Measurements from ENCODE around the gene STX8.

STX8 gene

DNA sequence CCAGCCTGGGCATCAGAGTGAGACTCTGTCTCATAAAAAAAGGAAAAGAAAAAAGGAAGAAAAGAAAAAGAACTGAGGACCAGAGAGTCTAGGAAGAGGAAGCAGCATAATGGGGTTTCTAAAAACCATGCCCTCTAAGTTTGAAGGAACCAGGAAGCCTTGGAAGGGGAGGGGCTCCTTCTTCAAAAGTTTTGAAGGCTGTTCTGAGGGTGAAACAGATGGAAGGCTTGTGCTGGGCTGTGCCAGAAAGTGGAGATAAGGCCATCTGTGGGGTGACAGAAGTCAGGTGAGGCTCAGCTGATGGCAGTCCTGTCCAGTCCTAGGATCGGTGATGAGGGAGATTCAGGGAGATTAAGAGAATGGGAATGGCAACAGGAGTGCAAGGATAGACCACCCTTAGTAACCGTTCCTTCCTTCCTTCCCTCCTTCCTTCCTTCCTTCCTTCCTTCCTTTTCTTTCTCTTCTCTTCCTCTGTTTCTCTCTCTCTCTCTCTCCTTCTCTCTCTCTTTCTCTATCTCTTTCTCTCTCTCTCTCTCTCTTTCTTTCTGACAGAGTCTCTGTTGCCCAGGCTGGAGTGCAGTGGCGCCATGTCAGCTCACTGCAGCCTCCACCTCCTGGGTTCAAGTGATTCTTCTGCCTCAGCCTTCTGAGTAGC lies 371.7 kb downstream of the STX8 start:
- DNase-seq = peak; percentile 55

DNA sequence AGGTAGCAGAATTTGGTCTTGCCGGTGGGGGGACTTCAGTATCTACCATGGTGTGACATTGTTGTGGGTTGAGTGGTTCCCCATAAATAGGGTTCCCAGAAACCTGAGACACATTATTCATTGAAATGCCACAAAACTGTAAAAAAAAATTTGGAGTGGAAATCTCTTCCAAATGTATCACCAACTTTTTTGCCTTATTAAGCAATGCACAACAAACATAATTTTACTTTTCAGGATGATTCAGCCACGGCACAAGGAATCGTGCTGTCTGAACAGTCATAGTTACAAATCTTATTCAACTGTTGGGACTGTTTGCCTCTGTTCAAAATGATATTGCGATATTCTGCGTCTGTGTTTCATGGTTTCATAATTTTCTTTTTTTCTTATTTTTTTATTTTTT lies 373.1 kb downstream of the STX8 start:
- no peak for DNase-seq

DNA sequence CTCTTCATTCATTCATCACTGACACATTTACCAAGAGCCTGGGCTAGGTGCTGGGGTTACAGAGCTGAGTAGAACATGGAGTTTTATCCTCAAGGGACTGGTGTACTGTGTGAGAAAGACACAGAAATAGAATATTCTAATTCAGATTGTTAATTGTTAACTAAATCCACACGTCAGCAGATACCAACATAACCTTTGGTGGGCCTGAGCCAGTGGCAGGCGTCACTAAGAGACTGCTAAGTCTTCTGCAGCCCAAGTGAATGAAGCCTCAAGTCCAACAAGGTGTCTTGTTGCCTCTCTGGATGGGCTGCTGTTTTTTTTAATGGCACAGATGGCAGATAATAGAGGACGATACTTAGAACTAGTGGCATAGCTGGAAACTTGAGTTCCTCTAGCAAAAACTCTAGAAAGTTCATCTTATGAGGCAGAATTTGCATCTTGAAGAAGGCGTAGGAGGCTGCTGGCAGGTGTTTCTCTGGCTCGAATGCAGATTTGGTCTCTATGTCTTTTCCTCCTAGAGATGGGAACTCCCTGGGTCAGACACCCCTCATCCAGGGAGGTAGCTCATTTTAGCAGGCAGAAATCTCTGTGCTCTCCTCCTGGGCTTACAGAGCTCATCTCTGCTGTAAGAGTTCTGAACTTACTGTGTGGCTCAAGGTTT lies 374.8 kb downstream of the STX8 start:
- DNase-seq = no peak

All from hematopoietic multipotent progenitor cell treated with erythropoietin and hydrocortisone succinate and interleukin-3 and kit ligand, for 4 days (in vitro differentiated cells).